ENCODE data around the gene ARHGEF37.

DNA sequence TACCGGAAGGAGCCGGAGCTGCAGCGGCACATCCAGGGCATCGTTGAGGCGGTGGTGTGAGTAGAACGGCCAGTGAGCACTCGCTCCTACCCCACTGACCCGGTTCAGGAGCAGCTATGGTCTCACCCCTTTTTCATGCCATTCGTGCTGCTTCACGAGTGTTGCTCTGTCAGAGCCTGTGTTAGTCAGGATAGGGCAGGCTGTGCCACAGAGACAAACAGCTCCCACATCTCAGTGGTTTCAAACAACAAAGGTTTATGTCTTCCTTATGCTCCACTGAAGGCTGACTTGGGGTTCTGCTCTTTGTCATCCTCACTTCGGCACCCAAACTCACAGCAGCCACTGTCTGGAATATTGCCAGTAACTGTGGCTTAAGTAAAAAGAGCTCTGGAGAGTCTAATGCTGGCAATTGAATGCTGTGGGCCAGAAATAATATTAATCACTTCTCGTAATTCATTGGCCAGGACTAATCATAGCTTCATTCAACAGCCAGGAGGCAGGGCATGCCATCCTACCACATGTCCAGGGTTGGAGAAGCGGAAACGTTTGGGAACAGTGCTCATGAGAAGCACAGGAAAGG, 28.4 kb downstream of the ARHGEF37 start:
- no peak for TF ChIP-seq CTCF (IDR thresholded peaks at IDR 0.05; ENCODE audit: low read depth, low read length)
- TF ChIP-seq EZH2phosphoT487 (IDR thresholded peaks at IDR 0.05; ENCODE audit: low read depth): no peak
